C4-2B (cell line): ENCODE measurements around the gene SLC6A13.

Experiments used
- CTCF ChIP-seq: fragments of 450-650 bp; conservative IDR thresholded peaks from 2 replicates; pipeline ENCODE4 v1.5.1; 2017; ENCODE audit warnings: mild to moderate bottlenecking
- ZFX ChIP-seq: fragments of 450-650 bp; IDR thresholded peaks from 2 replicates; pipeline ENCODE4 v1.6.1; 2017

DNA sequence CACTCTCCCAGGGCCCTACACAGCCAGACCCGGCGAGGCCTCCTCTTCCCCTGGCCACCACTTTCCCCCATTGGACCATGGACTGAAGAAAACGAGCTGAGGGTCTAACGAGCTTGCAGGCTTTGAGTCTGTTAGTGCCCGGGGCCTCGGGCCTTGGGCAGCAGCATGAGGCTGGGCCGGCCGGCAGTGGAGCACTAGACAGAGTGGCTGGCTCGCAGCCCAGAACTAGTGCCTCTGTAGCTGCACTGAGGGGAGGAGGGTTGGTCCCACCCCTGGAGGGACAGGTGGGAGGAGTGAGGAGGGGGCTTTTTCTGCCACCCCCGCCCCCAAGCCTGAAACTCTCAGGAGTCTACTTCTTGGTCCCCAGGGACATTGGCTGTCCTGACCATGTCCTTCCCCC, 87.4 kb downstream of the SLC6A13 start:
- no peak for TF ChIP-seq CTCF
- no peak for TF ChIP-seq ZFX
